Esophagus muscularis mucosa (tissue), 4 donors: Measurements from ENCODE around the gene SNIP1. TPM values are rescaled to one million over a fixed set of nuclear protein-coding genes. Genes with fewer than 3 reads are reported as not detected.
"Not testable (repeated sequence)": the region's sequence is repeated elsewhere in the genome, so short reads cannot be mapped to it uniquely, and the experiment has no call there.

Experiments used
- DNase-seq: peaks from one replicate; pipeline ENCODE4 v3.0.0-alpha.2; 2017; ENCODE audit errors: extremely low spot score
- H3K27ac ChIP-seq, 4 donors: fragments of 200-600 bp; sonication (generic); replicated peaks in 1 of 4; 1 replicate in 3 of 4; 2 replicates in 1 of 4; pipeline ENCODE4 v1.5.1; 2016 to 2019; ENCODE audit warnings: mild to moderate bottlenecking in 1 of 4
- H3K27me3 ChIP-seq, 4 donors: fragments of 200-600 bp; sonication (generic); one replicate each; pipeline versions ENCODE4 v1.5.1 to v1.6.0; 2016 to 2019
- H3K36me3 ChIP-seq, 4 donors: fragments of 200-600 bp; sonication (generic); one replicate each; pipeline ENCODE4 v1.5.1; 2016 to 2019
- H3K4me1 ChIP-seq, 4 donors: fragments of 200-600 bp; sonication (generic); one replicate each; pipeline ENCODE4 v1.5.1; 2016 to 2019
- H3K4me3 ChIP-seq, 4 donors: fragments of 200-600 bp; sonication (generic); 1 replicate in 2 of 4; 2 replicates in 2 of 4; pipeline ENCODE4 v1.5.1; 2016 to 2019; ENCODE audit warnings: mild to moderate bottlenecking in 4 of 4, moderate library complexity in 1 of 4
- H3K9me3 ChIP-seq, 4 donors: fragments of 200-600 bp; sonication (generic); 1 replicate in 3 of 4; 2 replicates in 1 of 4; pipeline ENCODE4 v1.5.1; 2016 to 2019
- CTCF ChIP-seq, 3 experiments: fragments of 200-600 bp in 2 of 3; fragments of 450-650 bp in 1 of 3; sonication (generic) in 2 of 3; IDR thresholded peaks; one replicate each; pipeline ENCODE4 v1.5.1; 2017 to 2019; ENCODE audit warnings: antibody characterized with exemption in 3 of 3, mild to moderate bottlenecking in 2 of 3, moderate library complexity in 1 of 3
- EP300 ChIP-seq: sonication (generic); formaldehyde crosslinking; IDR thresholded peaks from one replicate; pipeline ENCODE4 v1.6.1; 2017; ENCODE audit warnings: antibody characterized with exemption
- POLR2A ChIP-seq: fragments of 450-650 bp; IDR thresholded peaks from one replicate; pipeline ENCODE4 v1.6.1; 2017; ENCODE audit warnings: antibody characterized with exemption, moderate library complexity, mild to moderate bottlenecking, low read depth
- POLR2AphosphoS5 ChIP-seq, 2 donors: sonication (generic); formaldehyde crosslinking; IDR thresholded peaks; one replicate each; pipeline ENCODE4 v1.6.1; 2017; ENCODE audit warnings: antibody characterized with exemption in 2 of 2
- WGBS: methylation state at CpG from one replicate; pipeline ENCODE4 v1.1.5; 2018; 5-methylcytosine and 5-hydroxymethylcytosine counted together
- intact Hi-C: fragments of 100-400 bp; cut with DNase I; formaldehyde crosslinking; loops from one replicate; pipeline ENCODE4 v1.15.1; 2023
- total RNA-seq, 4 donors: library from RNA; depleted of rRNA; stranded (reverse); fragments of >200 nt; gene quantifications; one replicate each; pipeline versions ENCODE4 v1.1.0 to v1.2.1, GENCODE V29; 2016

Gene SNIP1
- total RNA-seq, 4 donors from 2014 or later, result 9.8 to 19.9 (median 12.1) TPM

- Histone ChIP-seq H3K4me3 (no peak overlapping the region), H3K27ac (no peak overlapping the region), H3K27me3 (no peaks in the 10 kb centered on the region), H3K36me3 (peaks cover 33 to 82% (median 62%) of the 10 kb centered on the region in 4 donors), H3K4me1 (peaks cover 17 to 34% (median 24%) of the 10 kb centered on the region in 4 donors), H3K9me3 (no peaks in the 10 kb centered on the region)
- intact Hi-C loops, result no loop called here
- no peak for DNase-seq
- TF ChIP-seq POLR2AphosphoS5 (IDR thresholded peaks at IDR 0.05) (no peak), EP300 (no peak), CTCF (IDR thresholded peaks at IDR 0.05) (no peak), POLR2A (no peak)
- 95% methylated on average over 6 of the region's 6 CpGs for WGBS
These were observed 4.8 kb downstream of the SNIP1 start for GRCh38 chr1:37549341-37549740.

GRCh38 chr1:37545019-37545418 is 9.1 kb downstream of the SNIP1 start:
- no peak for DNase-seq
- intact Hi-C loops, result no loop called here
- Histone ChIP-seq H3K27me3 (no peaks in the 10 kb centered on the region), H3K4me3 (no peak overlapping the region), H3K36me3 (peaks cover 42 to 91% (median 66%) of the 10 kb centered on the region in 4 donors), H3K9me3 (no peaks in the 10 kb centered on the region), H3K27ac (no peak overlapping the region), H3K4me1 (peaks cover 0 to 8% (median 4%) of the 10 kb centered on the region in 4 donors)
- WGBS, result 80% methylated on average over 5 of the region's 5 CpGs
- no peak for TF ChIP-seq POLR2AphosphoS5 (IDR thresholded peaks at IDR 0.05)
- no peak for TF ChIP-seq EP300
- TF ChIP-seq POLR2A, result no peak
- TF ChIP-seq CTCF (IDR thresholded peaks at IDR 0.05), result no peak

- no peaks in the 10 kb centered on the region for H3K27me3 ChIP-seq
- no peak overlapping the region for H3K4me3 ChIP-seq
- peaks cover 0 to 5% (median 2%) of the 10 kb centered on the region in 4 donors for H3K4me1 ChIP-seq
- H3K36me3 ChIP-seq, result peaks cover 46 to 91% (median 71%) of the 10 kb centered on the region in 4 donors
- 94% methylated on average over 21 of the region's 21 CpGs for WGBS
- no peaks in the 10 kb centered on the region for H3K9me3 ChIP-seq
- DNase-seq, result no peak
- TF ChIP-seq EP300, result no peak
- intact Hi-C loops, result no loop called here
- H3K27ac ChIP-seq, result no peak overlapping the region
These were observed 9.6 kb downstream of the SNIP1 start for GRCh38 chr1:37544530-37544929.

- no peaks in the 10 kb centered on the region for H3K27me3 ChIP-seq
- peaks cover 47 to 92% (median 72%) of the 10 kb centered on the region in 4 donors for H3K36me3 ChIP-seq
- intact Hi-C loops, result no loop called here
- no peak for DNase-seq
- no peak overlapping the region for H3K27ac ChIP-seq
- 95% methylated on average over 30 of the region's 30 CpGs for WGBS
- no peak overlapping the region for H3K4me3 ChIP-seq
- TF ChIP-seq CTCF (IDR thresholded peaks at IDR 0.05), result no peak
- no peak for TF ChIP-seq POLR2A
- TF ChIP-seq EP300, result no peak
- TF ChIP-seq POLR2AphosphoS5 (IDR thresholded peaks at IDR 0.05), result no peak
- peaks cover 0 to 1% (median 0%) of the 10 kb centered on the region in 4 donors for H3K4me1 ChIP-seq
- H3K9me3 ChIP-seq, result no peaks in the 10 kb centered on the region
These were observed 13.9 kb downstream of the SNIP1 start for GRCh38 chr1:37540036-37540785.

- H3K9me3 ChIP-seq, DNase-seq, H3K27me3 ChIP-seq, H3K27ac ChIP-seq, H3K4me3 ChIP-seq, intact Hi-C loops: not testable (repeated sequence)
- H3K36me3 ChIP-seq, result peaks cover 47 to 82% (median 62%) of the 10 kb centered on the region in 4 donors
- H3K4me1 ChIP-seq, result peaks cover 7 to 12% (median 8%) of the 10 kb centered on the region in 4 donors
- WGBS, result 96% methylated on average over 10 of the region's 10 CpGs
These were observed 14.9 kb downstream of the SNIP1 start for GRCh38 chr1:37539154-37539553.
